ENCODE results near the gene CREG2. TPM values are rescaled to one million over a fixed set of nuclear protein-coding genes. Genes with fewer than 3 reads are reported as not detected.

Gene CREG2
- total RNA-seq, 1 experiment from 2014 or later: 0.21 TPM

DNA sequence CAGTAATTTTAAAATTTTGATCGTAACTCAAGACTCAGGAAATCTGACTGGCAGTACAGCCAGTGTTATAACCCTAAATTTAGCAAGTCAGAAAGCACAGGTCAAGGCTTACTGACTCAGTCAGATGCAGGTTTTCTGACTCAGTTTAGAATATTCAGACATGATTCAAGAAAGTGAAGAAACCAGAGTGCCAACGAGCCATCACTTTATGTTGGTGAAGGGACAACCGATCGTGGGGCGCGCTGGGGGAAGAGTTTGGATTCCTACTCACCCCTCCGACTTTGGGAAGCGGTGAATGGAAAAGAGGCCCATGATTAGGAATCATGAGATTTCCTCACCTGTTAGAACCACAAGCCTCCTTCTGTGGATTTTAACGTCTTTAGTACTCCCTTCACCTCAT lies 79.8 kb downstream of the CREG2 start:
- CTCF ChIA-PET: no interaction called here
- no peaks in the 10 kb centered on the region for H3K27me3 ChIP-seq (ENCODE audit: control insufficient read depth, insufficient read depth, low read length)
- TF ChIP-seq SIN3A (IDR thresholded peaks at IDR 0.05; ENCODE audit: borderline replicate concordance, insufficient read depth, low read depth, low read length) (no peak), CTCF (IDR thresholded peaks at IDR 0.05) (no peak), TCF7L2 (IDR thresholded peaks at IDR 0.05; ENCODE audit: low read depth, low read length) (no peak), POLR2AphosphoS5 (IDR thresholded peaks at IDR 0.05; ENCODE audit: low read depth, low read length) (no peak)
- TF ChIP-seq, protein P1, sequence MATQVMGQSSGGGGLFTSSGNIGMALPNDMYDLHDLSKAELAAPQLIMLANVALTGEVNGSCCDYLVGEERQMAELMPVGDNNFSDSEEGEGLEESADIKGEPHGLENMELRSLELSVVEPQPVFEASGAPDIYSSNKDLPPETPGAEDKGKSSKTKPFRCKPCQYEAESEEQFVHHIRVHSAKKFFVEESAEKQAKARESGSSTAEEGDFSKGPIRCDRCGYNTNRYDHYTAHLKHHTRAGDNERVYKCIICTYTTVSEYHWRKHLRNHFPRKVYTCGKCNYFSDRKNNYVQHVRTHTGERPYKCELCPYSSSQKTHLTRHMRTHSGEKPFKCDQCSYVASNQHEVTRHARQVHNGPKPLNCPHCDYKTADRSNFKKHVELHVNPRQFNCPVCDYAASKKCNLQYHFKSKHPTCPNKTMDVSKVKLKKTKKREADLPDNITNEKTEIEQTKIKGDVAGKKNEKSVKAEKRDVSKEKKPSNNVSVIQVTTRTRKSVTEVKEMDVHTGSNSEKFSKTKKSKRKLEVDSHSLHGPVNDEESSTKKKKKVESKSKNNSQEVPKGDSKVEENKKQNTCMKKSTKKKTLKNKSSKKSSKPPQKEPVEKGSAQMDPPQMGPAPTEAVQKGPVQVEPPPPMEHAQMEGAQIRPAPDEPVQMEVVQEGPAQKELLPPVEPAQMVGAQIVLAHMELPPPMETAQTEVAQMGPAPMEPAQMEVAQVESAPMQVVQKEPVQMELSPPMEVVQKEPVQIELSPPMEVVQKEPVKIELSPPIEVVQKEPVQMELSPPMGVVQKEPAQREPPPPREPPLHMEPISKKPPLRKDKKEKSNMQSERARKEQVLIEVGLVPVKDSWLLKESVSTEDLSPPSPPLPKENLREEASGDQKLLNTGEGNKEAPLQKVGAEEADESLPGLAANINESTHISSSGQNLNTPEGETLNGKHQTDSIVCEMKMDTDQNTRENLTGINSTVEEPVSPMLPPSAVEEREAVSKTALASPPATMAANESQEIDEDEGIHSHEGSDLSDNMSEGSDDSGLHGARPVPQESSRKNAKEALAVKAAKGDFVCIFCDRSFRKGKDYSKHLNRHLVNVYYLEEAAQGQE (IDR thresholded peaks at IDR 0.05; ENCODE audit: insufficient read depth in 1 of 2, low read depth in 2 of 2, low read length in 1 of 2): no peak
- peak overlapping the region; percentile 86 to 88 for H3K4me3 ChIP-seq (ENCODE audit: low read depth in 2 of 2, low read length in 2 of 2)
- no peaks in the 10 kb centered on the region; the same call in 1 of the 2 replicates for H3K36me3 ChIP-seq (ENCODE audit: control insufficient read depth, insufficient read depth, low read length)
- DNase-seq (ENCODE audit: low read depth, low spot score): no peak
- no peak for ATAC-seq
- H3K27ac ChIP-seq (ENCODE audit: low read length): peak overlapping the region; percentile 95
- intact Hi-C loops (cut with micrococcal nuclease; ENCODE audit: unreplicated experiment) (no loop called here), in situ Hi-C loops (cut with HindIII; ENCODE audit: low pct_unique_long_range_greater_than_20kb, low sequenced_read_pairs) (no loop called here)
- no peaks in the 10 kb centered on the region for H3K9me3 ChIP-seq (ENCODE audit: control insufficient read depth, insufficient read depth, low read depth, low read length)
- POLR2A ChIA-PET: no interaction called here
- BruUV-seq (replicated peaks): no TSS peak
- H3K4me1 ChIP-seq (ENCODE audit: control insufficient read depth, insufficient read depth, low read length): peaks cover 17% of the 10 kb centered on the region

DNA sequence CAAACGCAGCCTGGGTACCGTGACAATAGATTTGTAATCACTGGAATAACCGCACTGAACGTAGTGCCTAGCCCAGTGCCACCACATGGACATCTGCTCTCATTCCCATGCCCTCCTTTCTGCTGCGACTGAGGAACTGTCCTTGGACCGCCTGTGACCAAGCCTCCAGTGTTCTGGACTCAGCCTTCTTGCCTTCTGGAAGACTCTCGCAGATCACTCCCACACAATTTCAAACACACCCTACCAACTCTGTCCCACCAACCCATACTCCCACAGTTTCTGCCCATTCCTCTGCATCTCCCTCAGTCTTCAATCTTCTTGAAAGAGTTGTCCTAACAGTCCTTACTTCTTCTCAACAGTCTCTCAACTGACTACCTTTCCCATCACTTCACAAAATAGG lies 80.9 kb downstream of the CREG2 start:
- intact Hi-C loops (cut with micrococcal nuclease; ENCODE audit: unreplicated experiment): no loop called here

More for the DNA sequence above, 80.9 kb downstream of the CREG2 start:
- ChIA-PET POLR2A (no interaction called here), CTCF (no interaction called here)
- ATAC-seq (no peak), DNase-seq (ENCODE audit: low read depth, low spot score) (no peak)
- Histone ChIP-seq H3K36me3 (ENCODE audit: control insufficient read depth, insufficient read depth, low read length) (no peaks in the 10 kb centered on the region; the same call in 1 of the 2 replicates), H3K4me3 (ENCODE audit: low read depth in 2 of 2, low read length in 2 of 2) (peak overlapping the region; percentile 86 to 88), H3K27ac (ENCODE audit: low read length) (peak overlapping the region; percentile 95), H3K4me1 (ENCODE audit: control insufficient read depth, insufficient read depth, low read length) (peaks cover 17% of the 10 kb centered on the region), H3K9me3 (ENCODE audit: control insufficient read depth, insufficient read depth, low read depth, low read length) (no peaks in the 10 kb centered on the region), H3K27me3 (ENCODE audit: control insufficient read depth, insufficient read depth, low read length) (no peaks in the 10 kb centered on the region)
- TF ChIP-seq POLR2AphosphoS5 (IDR thresholded peaks at IDR 0.05; ENCODE audit: low read depth, low read length) (no peak), SIN3A (IDR thresholded peaks at IDR 0.05; ENCODE audit: borderline replicate concordance, insufficient read depth, low read depth, low read length) (no peak), CTCF (IDR thresholded peaks at IDR 0.05) (no peak), TCF7L2 (IDR thresholded peaks at IDR 0.05; ENCODE audit: low read depth, low read length) (no peak)
- TF ChIP-seq, protein P1 (IDR thresholded peaks at IDR 0.05; ENCODE audit: insufficient read depth in 1 of 2, low read depth in 2 of 2, low read length in 1 of 2): no peak
- in situ Hi-C loops (cut with HindIII; ENCODE audit: low pct_unique_long_range_greater_than_20kb, low sequenced_read_pairs): no loop called here
- BruUV-seq (replicated peaks): no TSS peak
